ENCODE data around the gene RETREG1. TPM values are rescaled to one million over a fixed set of nuclear protein-coding genes. Genes with fewer than 3 reads are reported as not detected.

The RETREG1 gene
- total RNA-seq, 2 donors from 2014 or later: 102 to 180 TPM

GRCh38 chr5:16565118-16565517 is 51.7 kb downstream of the RETREG1 start:
- Histone ChIP-seq H3K4me1 (peaks cover 0 to 18% of the 10 kb centered on the region in 2 donors), H3K36me3 (peaks cover 6% of the 10 kb centered on the region), H3K9me3 (no peaks in the 10 kb centered on the region), H3K27ac (peak overlapping the region; percentile 43 to 63), H3K27me3 (no peaks in the 10 kb centered on the region), H3K4me3 (no peak overlapping the region)
- DNase-seq (ENCODE audit: low spot score): no peak
- TF ChIP-seq, protein P1, sequence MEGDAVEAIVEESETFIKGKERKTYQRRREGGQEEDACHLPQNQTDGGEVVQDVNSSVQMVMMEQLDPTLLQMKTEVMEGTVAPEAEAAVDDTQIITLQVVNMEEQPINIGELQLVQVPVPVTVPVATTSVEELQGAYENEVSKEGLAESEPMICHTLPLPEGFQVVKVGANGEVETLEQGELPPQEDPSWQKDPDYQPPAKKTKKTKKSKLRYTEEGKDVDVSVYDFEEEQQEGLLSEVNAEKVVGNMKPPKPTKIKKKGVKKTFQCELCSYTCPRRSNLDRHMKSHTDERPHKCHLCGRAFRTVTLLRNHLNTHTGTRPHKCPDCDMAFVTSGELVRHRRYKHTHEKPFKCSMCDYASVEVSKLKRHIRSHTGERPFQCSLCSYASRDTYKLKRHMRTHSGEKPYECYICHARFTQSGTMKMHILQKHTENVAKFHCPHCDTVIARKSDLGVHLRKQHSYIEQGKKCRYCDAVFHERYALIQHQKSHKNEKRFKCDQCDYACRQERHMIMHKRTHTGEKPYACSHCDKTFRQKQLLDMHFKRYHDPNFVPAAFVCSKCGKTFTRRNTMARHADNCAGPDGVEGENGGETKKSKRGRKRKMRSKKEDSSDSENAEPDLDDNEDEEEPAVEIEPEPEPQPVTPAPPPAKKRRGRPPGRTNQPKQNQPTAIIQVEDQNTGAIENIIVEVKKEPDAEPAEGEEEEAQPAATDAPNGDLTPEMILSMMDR (IDR thresholded peaks at IDR 0.05): no peak

- H3K36me3 ChIP-seq: no peaks in the 10 kb centered on the region
- no peak for DNase-seq (ENCODE audit: low spot score)
- no peaks in the 10 kb centered on the region for H3K27me3 ChIP-seq
- no peaks in the 10 kb centered on the region for H3K9me3 ChIP-seq
- H3K4me3 ChIP-seq: no peak overlapping the region
- TF ChIP-seq, protein P1 (IDR thresholded peaks at IDR 0.05): no peak
- peak overlapping the region; percentile 43 to 63 for H3K27ac ChIP-seq
- peaks cover 0 to 18% of the 10 kb centered on the region in 2 donors for H3K4me1 ChIP-seq
Measured at GRCh38 chr5:16564248-16564867, 52.4 kb downstream of the RETREG1 start.

DNA sequence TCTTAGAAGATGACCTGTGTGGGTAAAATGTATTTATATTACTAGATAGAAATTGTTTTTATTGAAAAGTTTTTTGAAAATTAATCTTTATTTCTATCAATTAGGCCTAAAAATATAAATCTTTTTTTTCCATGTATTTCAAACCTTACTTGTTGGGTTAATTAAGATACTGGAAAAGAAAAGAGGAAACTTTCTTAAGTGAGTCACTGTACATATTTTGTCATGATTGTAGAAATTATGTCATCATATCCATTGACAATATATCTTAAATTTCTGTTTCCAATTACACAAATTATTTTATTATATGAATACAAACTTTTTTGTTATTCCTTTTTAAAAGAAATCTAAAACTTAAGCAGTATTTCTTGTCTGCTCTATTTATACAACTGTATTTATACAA is 53.1 kb downstream of the RETREG1 start:
- DNase-seq (ENCODE audit: low spot score): no peak
- TF ChIP-seq, protein P1 (IDR thresholded peaks at IDR 0.05): no peak
- no peaks in the 10 kb centered on the region for H3K9me3 ChIP-seq
- no peak overlapping the region for H3K4me3 ChIP-seq
- no peaks in the 10 kb centered on the region for H3K27me3 ChIP-seq
- peak overlapping the region; percentile 43 to 63 for H3K27ac ChIP-seq
- no peaks in the 10 kb centered on the region for H3K36me3 ChIP-seq
- H3K4me1 ChIP-seq: peaks cover 0 to 18% of the 10 kb centered on the region in 2 donors

DNA sequence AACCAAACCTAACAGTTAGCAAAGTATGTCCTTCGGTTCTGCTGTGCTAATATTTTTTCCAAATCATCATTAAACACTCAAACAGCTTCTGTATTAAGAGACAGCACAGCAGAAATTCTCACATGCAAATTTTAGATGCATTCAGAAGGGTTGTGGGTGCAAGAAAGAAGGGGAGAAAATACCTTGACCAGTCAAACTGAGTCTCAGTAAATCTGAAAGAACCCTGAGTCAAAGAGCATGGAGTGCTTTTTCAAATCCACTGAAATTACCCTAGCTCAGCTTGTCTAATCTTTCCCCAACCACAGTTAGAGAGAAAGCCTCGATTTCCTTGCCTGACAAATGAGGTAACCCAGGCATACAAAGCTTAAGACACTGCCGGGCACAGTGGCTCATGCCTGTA is 55.1 kb downstream of the RETREG1 start:
- no peak for DNase-seq (ENCODE audit: low spot score)
- no peak overlapping the region for H3K27ac ChIP-seq
- H3K9me3 ChIP-seq: no peaks in the 10 kb centered on the region
- TF ChIP-seq, protein P1 (IDR thresholded peaks at IDR 0.05): no peak
- no peak overlapping the region for H3K4me3 ChIP-seq
- no peaks in the 10 kb centered on the region for H3K36me3 ChIP-seq
- H3K4me1 ChIP-seq: peaks cover 0 to 18% of the 10 kb centered on the region in 2 donors
- H3K27me3 ChIP-seq: no peaks in the 10 kb centered on the region

DNA sequence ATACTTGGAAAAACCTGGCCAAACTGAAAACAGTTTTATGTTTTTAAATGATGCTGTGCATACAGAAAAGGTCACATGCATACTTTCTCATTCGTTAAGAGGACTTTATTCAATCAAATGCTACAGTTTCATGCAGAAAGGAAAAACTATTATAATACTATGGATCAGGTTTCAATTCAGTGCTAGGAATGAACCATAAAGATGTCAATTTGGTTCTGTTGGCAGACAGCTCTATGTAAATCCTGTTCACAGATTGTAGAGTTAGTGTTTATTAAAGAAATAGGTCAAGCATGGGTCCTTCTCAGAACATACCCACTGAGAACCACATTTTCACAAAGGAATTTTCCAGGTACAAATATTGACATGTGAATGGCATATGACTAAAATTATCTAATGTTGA is 57.1 kb downstream of the RETREG1 start:
- H3K36me3 ChIP-seq: no peaks in the 10 kb centered on the region
- H3K27me3 ChIP-seq: no peaks in the 10 kb centered on the region
- no peak overlapping the region for H3K4me3 ChIP-seq
- H3K27ac ChIP-seq: no peak overlapping the region
- DNase-seq (ENCODE audit: low spot score): no peak
- TF ChIP-seq, protein P1 (IDR thresholded peaks at IDR 0.05): no peak
- H3K4me1 ChIP-seq: peaks cover 0 to 7% of the 10 kb centered on the region in 2 donors
- H3K9me3 ChIP-seq: no peaks in the 10 kb centered on the region
